GM18507 (cell line): ENCODE measurements around the gene NOLC1.
"Not testable (repeated sequence)": the region's sequence is repeated elsewhere in the genome, so short reads cannot be mapped to it uniquely, and the experiment has no call there.

Source experiments
- DNase-seq: peaks from one replicate; pipeline ENCODE4 v3.0.0; 2011; ENCODE audit warnings: low read depth; ENCODE audit not compliant: insufficient read length; ENCODE audit errors: extremely low spot score
- FAIRE-seq: peaks from 2 replicates; lab custom pipeline; 2011; peaks lifted over from hg19 to GRCh38; lab: Jason Lieb, UNC

Gene NOLC1

DNA sequence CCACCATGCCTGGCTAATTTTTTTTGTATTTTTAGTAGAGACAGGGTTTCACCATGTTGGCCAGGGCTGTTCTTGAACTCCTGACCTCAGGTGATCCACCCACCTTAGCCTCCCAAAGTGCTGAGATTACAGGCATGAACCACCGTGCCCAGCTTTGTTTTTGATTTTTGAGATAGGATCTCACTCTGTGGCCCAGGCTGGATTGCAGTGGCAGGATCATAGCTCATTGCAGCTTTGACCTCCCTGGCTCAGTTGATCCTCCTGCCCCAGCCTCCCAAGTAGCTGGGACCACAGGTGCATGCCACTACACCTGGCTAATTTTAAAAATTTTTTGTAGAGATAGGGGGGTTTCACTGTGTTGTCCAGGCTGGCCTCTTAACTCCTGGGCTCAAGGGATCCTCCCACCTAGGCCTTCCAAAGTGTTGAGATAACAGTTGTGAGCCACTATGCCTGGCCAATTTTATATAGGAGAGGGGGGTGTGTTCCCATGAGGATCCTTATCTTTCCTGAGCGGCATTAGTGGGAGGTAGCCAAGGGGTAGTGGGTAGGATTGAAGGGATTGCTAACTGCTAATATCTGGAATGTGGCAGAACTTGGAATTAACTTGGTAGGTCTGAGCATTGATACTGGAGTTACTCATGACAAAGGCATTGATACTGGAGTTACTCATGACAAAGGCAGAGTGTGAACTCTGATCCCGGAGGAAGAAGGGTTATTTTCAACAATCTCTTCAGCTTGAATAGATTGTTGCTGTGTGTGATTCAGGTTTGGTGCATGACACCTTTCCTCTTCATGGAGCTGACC lies 1.0 kb upstream of the NOLC1 start:
- no peak for FAIRE-seq
- DNase-seq, result no peak

GRCh38 chr10:102152545-102152890 lies 329 bp downstream of the NOLC1 start:
- no peak for DNase-seq
- FAIRE-seq, result no peak

- DNase-seq, result no peak
- FAIRE-seq, result no peak
These were observed 968 bp downstream of the NOLC1 start for GRCh38 chr10:102153093-102153620.

DNA sequence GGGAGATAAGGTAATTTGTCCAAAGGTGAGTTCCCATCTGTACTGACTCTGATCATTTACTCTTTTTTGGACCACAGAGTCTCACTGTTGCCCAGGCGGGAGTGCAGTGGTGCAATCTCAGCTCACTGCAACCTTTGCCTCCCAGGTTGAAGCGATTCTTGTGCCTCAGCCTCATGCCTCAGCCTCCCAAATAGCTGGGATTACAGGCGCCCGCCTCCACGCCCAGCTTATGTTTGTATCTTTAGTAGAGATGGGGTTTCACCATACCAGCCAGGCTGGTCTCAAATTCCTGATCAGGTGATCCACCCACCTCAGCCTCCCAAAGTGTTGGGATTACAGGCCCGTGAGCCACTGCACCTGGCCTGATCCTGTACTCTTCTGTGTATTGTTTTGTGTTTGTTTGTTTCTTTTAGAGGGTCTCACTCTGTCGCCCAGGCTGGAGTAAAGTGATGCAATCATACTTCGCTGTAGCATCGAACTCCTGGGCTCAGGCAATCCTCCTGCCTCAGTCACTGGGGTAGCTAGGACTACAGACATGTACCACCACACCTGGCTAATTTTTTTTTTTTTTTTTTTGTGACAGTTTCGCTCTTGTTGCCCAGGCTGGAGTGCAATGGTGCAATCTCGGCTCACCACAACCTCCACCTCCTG lies 2.4 kb downstream of the NOLC1 start:
- FAIRE-seq, result no peak
- no peak for DNase-seq

GRCh38 chr10:102157224-102157623 lies 5.0 kb downstream of the NOLC1 start:
- DNase-seq (no peak), FAIRE-seq (no peak)

GRCh38 chr10:102159051-102159597 lies 6.9 kb downstream of the NOLC1 start:
- FAIRE-seq, result no peak
- DNase-seq, result no peak

DNA sequence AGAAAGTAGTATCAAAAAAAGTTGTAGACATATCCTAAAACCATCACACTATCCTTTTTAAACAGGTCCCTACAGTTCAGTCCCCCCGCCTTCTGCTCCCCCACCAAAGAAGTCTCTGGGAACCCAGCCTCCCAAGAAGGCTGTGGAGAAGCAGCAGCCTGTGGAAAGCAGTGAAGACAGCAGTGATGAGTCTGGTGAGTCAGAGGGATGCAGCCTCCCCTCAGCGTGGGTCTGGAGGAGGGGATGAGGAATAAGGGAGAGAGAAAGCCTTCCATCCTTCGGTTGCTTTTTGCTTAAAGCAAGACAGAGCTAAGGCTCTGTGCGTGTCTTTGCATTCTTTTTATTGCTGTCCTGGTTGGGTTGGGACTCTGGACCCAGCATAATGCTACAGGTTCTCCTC lies 7.6 kb downstream of the NOLC1 start:
- FAIRE-seq, result no peak
- no peak for DNase-seq

GRCh38 chr10:102163342-102163989 lies 11.3 kb downstream of the NOLC1 start:
- FAIRE-seq, result no peak
- DNase-seq, result no peak

DNA sequence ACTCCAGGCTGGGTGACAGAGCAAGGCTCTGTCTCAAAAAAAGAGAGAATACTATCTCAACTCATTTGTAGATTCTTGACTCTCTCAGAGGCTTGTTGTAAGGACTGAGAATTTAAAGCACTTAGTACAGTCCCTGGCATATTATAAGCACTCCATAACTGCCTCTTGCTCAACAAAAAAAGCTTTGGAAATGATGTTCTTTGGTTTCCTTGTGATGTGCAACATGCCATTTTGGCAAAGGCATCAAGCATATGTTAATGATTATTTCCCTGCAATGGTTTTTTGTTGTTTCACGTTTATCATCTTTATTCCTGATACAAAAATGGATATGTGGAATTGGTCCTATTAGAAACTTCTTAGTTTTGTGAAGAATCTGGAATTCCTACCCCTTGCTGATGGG lies 15.7 kb downstream of the NOLC1 start:
- DNase-seq (no peak), FAIRE-seq (no peak)

- DNase-seq (no peak), FAIRE-seq (no peak)
These were observed 18.4 kb downstream of the NOLC1 start for GRCh38 chr10:102170602-102171001.

DNA sequence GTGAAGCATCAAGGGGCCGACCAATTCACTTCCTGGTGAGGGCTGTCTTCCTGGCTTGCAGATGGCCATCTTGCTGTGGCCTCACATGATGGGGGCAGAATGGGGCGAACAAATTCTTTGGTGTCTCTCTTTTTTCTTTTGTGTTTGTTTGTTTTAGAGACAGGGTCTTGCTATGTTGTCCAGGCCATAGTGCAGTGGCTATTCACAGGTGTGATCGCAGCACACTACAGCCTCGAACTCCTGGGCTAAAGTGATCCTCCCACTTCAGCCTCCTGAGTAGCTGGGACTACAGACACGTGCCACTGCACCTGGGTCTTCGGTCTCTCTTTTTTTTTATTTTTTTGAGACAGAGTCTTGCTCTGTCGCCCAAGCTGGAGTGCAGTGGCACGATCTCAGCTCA lies 20.1 kb downstream of the NOLC1 start:
- FAIRE-seq (no peak), DNase-seq (no peak)

DNA sequence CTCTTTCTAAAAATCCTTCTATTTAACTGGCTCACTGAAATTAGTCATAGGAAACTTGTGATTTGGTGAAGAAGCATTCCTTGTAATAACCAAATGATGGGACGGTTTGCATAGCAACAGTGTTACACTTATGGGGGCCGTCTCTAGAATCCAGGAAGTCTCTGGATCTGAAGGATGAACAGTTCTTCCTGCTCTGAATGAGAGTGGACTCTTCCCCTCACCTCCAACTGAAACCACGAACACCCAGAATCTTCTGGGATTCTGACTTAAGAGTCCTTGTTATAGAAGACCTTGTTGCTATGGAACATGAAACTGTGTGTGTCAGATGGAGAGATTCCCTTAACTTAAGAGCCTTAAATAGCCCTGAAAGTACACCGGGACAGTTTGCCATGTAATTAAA lies 23.2 kb downstream of the NOLC1 start:
- FAIRE-seq, result no peak
- DNase-seq, result no peak

DNA sequence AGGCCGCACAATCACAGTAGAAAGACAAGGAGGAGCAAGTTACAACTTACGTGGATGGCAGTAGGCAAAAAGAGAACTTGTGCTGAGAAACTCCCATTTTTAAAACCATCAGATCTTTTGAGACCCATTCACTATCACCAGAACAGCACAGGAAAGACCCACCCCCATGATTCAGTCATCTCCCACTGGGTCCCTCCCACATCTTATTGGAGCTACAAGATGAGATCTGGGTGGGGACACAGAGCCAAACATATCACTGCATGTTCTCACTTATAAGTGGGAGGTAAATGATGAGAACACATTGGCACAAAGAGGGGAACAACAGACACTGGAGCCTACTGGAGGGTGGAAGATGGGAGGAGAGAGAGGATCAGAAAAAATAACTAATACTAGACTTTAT lies 32.4 kb downstream of the NOLC1 start:
- DNase-seq, result no peak
- FAIRE-seq, result no peak

DNA sequence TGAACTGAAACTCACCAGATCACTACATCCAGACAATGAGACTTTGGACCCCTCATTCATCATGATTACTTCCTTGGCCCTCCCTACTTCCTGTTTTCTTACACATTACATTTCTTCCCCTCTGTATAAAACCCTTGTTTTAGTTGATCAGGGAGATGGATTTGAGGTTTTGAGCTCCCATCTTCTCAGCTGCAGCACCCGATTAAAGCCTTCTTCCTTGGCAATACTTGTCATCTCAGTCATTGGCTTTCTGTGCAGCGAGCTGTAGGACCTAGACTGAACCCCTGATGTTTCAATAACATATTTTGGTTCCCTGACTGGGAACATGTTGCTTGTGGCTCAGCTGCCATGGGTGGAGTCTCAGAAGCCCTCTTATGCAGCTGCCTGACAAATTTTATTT lies 33.1 kb downstream of the NOLC1 start:
- FAIRE-seq, result no peak
- no peak for DNase-seq

DNA sequence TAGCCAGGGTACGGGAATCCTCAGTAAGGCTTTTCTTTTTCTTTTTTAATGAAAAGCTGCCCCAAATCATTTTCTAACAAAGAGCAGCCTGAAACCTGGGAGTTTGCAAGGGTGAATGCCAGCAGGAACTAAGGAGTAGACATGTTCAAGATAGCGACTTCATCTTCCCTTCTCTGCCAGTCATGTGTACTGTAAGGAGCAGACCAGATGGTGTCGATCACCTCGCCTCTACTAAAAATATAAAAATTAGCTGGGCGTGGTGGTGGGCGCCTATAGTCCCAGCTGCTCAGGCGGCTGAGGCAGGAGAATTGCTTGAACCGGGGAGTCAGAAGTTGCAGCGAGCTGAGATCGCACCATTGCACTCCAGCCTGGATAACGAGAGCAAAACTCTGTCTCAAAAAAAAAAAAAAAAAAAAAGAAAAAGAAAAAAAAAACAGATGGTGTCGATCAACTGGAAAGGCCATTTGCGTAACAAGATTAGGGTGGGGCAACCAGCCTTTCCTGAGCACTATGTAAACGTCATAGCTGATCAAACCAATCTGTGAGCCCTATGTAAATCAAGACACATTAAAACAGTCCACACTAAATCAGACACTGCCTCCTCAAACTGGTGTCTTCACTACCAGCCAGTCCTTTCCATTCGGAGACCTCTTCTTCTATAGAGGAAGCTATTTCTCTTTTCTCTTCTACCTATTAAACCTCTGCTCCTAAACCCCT lies 33.8 kb downstream of the NOLC1 start:
- DNase-seq, result no peak
- no peak for FAIRE-seq

- no peak for DNase-seq
- no peak for FAIRE-seq
These were observed 36.2 kb downstream of the NOLC1 start for GRCh38 chr10:102188298-102188940.

DNA sequence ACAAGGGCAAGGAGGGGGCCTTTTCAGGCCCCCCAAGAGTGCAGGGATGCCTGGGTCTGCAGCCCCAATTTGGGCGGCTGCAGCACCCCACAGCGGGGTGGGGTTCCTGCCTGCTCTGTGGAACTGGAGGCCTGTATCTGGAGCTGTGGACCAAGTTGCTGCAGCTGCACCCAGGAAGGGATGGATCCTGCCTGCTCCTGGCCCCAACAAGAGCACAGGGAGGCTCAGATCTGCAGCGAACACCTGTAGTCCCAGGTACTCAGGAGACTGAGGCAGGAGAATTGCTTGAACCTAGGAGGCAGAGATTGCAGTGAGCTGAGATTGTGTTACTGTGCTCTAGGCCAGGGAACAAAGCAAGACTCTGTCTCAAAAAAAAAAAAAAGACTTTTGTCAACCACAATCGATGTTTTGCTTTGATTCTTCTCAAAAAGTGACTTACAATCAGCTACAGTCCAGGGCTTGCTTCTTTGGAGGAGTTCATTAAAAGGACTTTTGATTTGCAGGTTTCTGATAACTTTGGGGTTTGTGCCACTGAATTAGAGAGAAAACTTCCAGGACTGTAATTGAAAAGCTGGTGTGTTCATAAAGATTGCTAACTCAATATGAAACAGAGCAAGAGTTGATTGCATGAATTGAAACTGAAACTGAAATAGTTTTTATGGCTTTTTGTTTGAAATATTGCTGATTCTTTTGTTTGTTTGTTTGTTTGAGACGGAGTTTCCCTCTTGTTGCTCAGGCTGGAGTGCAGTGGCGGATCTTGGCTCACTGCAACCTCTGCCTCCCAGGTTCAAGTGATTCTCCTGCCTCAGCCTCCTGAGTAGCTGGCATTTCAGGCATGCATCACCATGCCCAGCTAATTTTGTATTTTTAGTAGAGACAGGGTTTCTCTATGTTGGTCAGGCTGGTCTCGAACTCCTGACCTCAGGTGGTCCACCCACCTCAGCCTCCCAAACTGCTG lies 37.0 kb downstream of the NOLC1 start:
- DNase-seq, result not testable (repeated sequence)
- peak; percentile 83 for FAIRE-seq

DNA sequence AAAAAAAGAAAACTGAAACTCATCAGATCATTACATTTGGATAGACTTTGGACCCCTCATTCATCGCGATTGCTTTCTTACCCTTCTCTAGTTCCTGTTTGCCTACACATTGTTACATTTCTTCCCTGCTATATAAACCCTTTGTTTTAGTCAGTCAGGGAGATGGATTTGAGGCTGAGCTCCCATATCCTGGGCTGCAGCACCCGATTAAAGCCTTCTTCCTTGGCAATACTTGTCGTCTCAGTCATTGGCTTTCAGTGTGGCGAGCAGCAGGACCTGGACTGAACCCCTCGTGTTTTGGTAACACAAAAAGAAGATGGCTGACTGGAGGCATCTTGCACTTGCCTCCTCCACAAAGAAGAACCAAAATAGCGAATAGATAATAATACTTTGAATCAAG lies 39.8 kb downstream of the NOLC1 start:
- FAIRE-seq, result no peak
- DNase-seq, result no peak
